Measurements from ENCODE around the gene FOXP1. TPM values are rescaled to one million over a fixed set of nuclear protein-coding genes. Genes with fewer than 3 reads are reported as not detected.

The FOXP1 gene
- total RNA-seq, 2 donors from 2014 or later: 41.7 to 94.3 TPM

DNA sequence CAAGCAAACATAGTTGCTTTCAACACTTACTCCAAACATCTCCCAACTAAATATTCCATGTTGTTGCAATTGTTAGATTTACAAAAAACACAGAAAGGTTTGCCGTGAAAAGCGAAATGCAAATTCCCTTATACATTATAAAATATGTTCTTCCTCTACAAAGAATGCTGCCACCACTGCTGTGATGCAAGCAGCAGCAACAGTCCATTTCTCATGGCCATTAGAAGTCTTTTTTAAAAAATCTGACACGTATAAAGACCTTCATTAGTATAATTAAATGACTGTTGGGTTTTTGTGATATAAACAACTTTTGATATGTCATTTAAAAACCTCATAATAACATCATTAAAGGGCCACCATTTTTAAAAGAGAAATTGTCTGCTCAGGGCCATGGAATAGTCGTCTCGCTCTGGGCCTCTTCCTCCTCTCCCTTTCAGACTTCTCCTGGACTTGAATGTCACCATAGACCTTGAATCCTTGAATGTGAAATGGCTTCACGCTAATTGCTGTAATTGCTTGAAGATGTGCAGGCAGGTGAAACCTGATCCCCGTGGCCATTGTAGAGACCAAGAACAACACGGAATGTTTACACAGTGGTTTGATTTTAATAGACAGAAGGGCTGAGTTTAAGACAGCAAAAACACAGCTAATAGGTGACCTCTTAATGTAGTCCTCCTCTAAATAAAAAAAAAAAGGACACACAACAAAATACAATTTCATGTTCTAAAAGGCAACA, 450.4 kb downstream of the FOXP1 start:
- H3K4me3 Mint-ChIP-seq: no peak overlapping the region
- no peaks in the 10 kb centered on the region for H3K9me3 ChIP-seq (ENCODE audit: control insufficient read depth, low read length)
- no peaks in the 10 kb centered on the region for H3K9me3 Mint-ChIP-seq
- TF ChIP-seq CTCF (conservative IDR thresholded peaks at IDR 0.05): no peak
- H3K27ac ChIP-seq (ENCODE audit: low read depth, low read length): no peak overlapping the region
- H3K27me3 Mint-ChIP-seq (ENCODE audit: insufficient read depth): no peaks in the 10 kb centered on the region
- no peaks in the 10 kb centered on the region for H3K36me3 ChIP-seq (ENCODE audit: control insufficient read depth, insufficient read depth, low read length)
- H3K4me3 ChIP-seq (ENCODE audit: low read length): no peak overlapping the region
- peaks cover 18% of the 10 kb centered on the region for H3K4me1 ChIP-seq (ENCODE audit: control insufficient read depth, insufficient read depth, low read length)
- H3K4me1 Mint-ChIP-seq: peaks cover 71% of the 10 kb centered on the region
- WGBS, 2 experiments (ENCODE audit: insufficient coverage in 1 of 2, insufficient read length in 1 of 2): 75% methylated on average over 7 of the region's 8 CpGs
- no peaks in the 10 kb centered on the region for H3K36me3 Mint-ChIP-seq (ENCODE audit: low read depth)
- H3K9ac ChIP-seq (ENCODE audit: extremely low read depth, low read length, poor library complexity, severe bottlenecking): no peak overlapping the region
- H3K27ac Mint-ChIP-seq: no peak overlapping the region
- no peaks in the 10 kb centered on the region for H3K27me3 ChIP-seq (ENCODE audit: control insufficient read depth, insufficient read depth, low read length, poor library complexity, severe bottlenecking)
- DNase-seq: no peak

GRCh38 chr3:71131375-71132314, 451.9 kb downstream of the FOXP1 start:
- H3K4me3 ChIP-seq (ENCODE audit: low read length): no peak overlapping the region
- no peaks in the 10 kb centered on the region for H3K27me3 ChIP-seq (ENCODE audit: control insufficient read depth, insufficient read depth, low read length, poor library complexity, severe bottlenecking)
- no peaks in the 10 kb centered on the region for H3K9me3 ChIP-seq (ENCODE audit: control insufficient read depth, low read length)
- peaks cover 17% of the 10 kb centered on the region for H3K4me1 ChIP-seq (ENCODE audit: control insufficient read depth, insufficient read depth, low read length)
- no peak for TF ChIP-seq CTCF (conservative IDR thresholded peaks at IDR 0.05)
- no peaks in the 10 kb centered on the region for H3K9me3 Mint-ChIP-seq
- H3K4me1 Mint-ChIP-seq: peaks cover 77% of the 10 kb centered on the region
- H3K27me3 Mint-ChIP-seq (ENCODE audit: insufficient read depth): no peaks in the 10 kb centered on the region
- DNase-seq: no peak
- H3K36me3 Mint-ChIP-seq (ENCODE audit: low read depth): no peaks in the 10 kb centered on the region
- no peak overlapping the region for H3K9ac ChIP-seq (ENCODE audit: extremely low read depth, low read length, poor library complexity, severe bottlenecking)
- H3K27ac Mint-ChIP-seq: no peak overlapping the region
- WGBS, 2 experiments (ENCODE audit: insufficient coverage in 1 of 2, insufficient read length in 1 of 2): 78 to 89% methylated on average over 10 of the region's 10 CpGs
- peak overlapping the region; percentile 52 for H3K27ac ChIP-seq (ENCODE audit: low read depth, low read length)
- no peaks in the 10 kb centered on the region for H3K36me3 ChIP-seq (ENCODE audit: control insufficient read depth, insufficient read depth, low read length)
- no peak overlapping the region for H3K4me3 Mint-ChIP-seq

DNA sequence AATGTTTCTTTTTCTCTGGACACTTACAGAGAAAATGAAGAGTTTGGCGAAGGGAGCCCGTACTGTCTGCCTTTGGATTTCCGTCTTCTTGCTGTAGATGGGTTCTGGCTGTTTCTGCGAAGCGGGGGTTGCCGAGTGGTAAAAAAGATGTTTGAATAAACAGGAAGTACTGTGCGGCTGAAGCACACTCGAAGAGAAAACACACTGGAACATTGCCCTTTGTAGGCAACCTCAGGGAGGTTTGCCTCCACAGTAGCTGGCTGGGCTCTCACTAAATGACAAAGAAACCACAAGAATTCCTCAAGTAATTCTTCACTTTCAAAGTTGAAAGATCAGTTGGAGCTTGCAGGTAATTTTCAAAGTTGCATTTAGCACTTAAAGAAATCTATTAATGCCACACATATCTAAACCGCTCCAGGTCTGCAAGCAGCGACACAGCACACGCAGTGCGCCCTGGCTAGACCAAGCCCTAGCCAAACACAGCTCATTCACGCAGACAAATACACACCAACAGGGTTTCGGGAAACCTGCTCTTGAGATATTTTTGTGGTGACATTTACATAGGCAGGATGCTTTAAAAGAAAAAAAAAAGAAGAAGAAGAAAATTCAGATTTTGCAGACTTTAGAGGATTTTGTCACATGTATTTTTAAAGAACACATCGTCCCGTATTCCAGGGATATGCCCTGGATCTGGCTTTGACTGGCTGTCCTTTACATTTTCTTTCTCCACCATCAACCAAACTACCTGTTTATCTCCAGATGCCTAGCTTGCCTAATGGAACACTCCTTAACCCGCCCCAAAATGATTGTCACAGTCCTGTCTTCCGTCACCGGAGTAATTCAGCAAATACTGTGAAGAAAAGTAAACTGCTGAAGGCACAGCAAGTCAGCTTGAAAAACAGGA, 452.8 kb downstream of the FOXP1 start:
- DNase-seq: no peak
- no peak for TF ChIP-seq CTCF (conservative IDR thresholded peaks at IDR 0.05)
- Histone ChIP-seq H3K4me3 (ENCODE audit: low read length) (peak overlapping the region; percentile 51), H3K9ac (ENCODE audit: extremely low read depth, low read length, poor library complexity, severe bottlenecking) (peak overlapping the region; percentile 22), H3K27me3 (ENCODE audit: control insufficient read depth, insufficient read depth, low read length, poor library complexity, severe bottlenecking) (no peaks in the 10 kb centered on the region), H3K4me1 (ENCODE audit: control insufficient read depth, insufficient read depth, low read length) (peaks cover 17% of the 10 kb centered on the region), H3K9me3 (ENCODE audit: control insufficient read depth, low read length) (no peaks in the 10 kb centered on the region), H3K27ac (ENCODE audit: low read depth, low read length) (peak overlapping the region; percentile 55), H3K36me3 (ENCODE audit: control insufficient read depth, insufficient read depth, low read length) (no peaks in the 10 kb centered on the region)
- WGBS, 2 experiments (ENCODE audit: insufficient coverage in 1 of 2, insufficient read length in 1 of 2): 50 to 55% methylated on average over 9 to 19 of the region's 19 CpGs
- H3K9me3 Mint-ChIP-seq: no peaks in the 10 kb centered on the region
- H3K4me3 Mint-ChIP-seq: peak overlapping the region; percentile 33
- H3K36me3 Mint-ChIP-seq (ENCODE audit: low read depth): no peaks in the 10 kb centered on the region
- H3K27me3 Mint-ChIP-seq (ENCODE audit: insufficient read depth): no peaks in the 10 kb centered on the region
- H3K4me1 Mint-ChIP-seq: peaks cover 76% of the 10 kb centered on the region
- H3K27ac Mint-ChIP-seq: peak overlapping the region; percentile 89
